ENCODE results near the gene CD248.

The CD248 gene

GRCh38 chr11:66310324-66310723 lies 6.5 kb downstream of the CD248 start:
- no peak overlapping the region for H3K4me3 ChIP-seq (ENCODE audit: low read depth, low read length)
- no peak for TF ChIP-seq CTCF (IDR thresholded peaks at IDR 0.05; ENCODE audit: control insufficient read depth, extremely low read depth, insufficient read depth)
- no peak for DNase-seq (ENCODE audit: low read depth)

- H3K4me3 ChIP-seq (ENCODE audit: low read depth, low read length) = no peak overlapping the region
- no peak for DNase-seq (ENCODE audit: low read depth)
- TF ChIP-seq CTCF (IDR thresholded peaks at IDR 0.05; ENCODE audit: control insufficient read depth, extremely low read depth, insufficient read depth) = no peak
These were observed 7.4 kb downstream of the CD248 start for GRCh38 chr11:66309475-66309874.

- TF ChIP-seq CTCF (IDR thresholded peaks at IDR 0.05; ENCODE audit: control insufficient read depth, extremely low read depth, insufficient read depth) = no peak
- no peak overlapping the region for H3K4me3 ChIP-seq (ENCODE audit: low read depth, low read length)
- no peak for DNase-seq (ENCODE audit: low read depth)
These were observed 14.2 kb downstream of the CD248 start for GRCh38 chr11:66302656-66303055.

- H3K4me3 ChIP-seq (ENCODE audit: low read depth, low read length) = no peak overlapping the region
- DNase-seq (ENCODE audit: low read depth) = no peak
- TF ChIP-seq CTCF (IDR thresholded peaks at IDR 0.05; ENCODE audit: control insufficient read depth, extremely low read depth, insufficient read depth) = no peak
These were observed 17.7 kb downstream of the CD248 start for GRCh38 chr11:66299186-66299585.

GRCh38 chr11:66297610-66298009 lies 19.2 kb downstream of the CD248 start:
- DNase-seq (ENCODE audit: low read depth) = no peak
- H3K4me3 ChIP-seq (ENCODE audit: low read depth, low read length) = no peak overlapping the region
- TF ChIP-seq CTCF (IDR thresholded peaks at IDR 0.05; ENCODE audit: control insufficient read depth, extremely low read depth, insufficient read depth) = no peak

GRCh38 chr11:66294626-66295620 lies 21.9 kb downstream of the CD248 start:
- no peak overlapping the region for H3K4me3 ChIP-seq (ENCODE audit: low read depth, low read length)
- TF ChIP-seq CTCF (IDR thresholded peaks at IDR 0.05; ENCODE audit: control insufficient read depth, extremely low read depth, insufficient read depth) = no peak
- no peak for DNase-seq (ENCODE audit: low read depth)

All from LNCaP clone FGC (cell line).